ENCODE measurements around the gene SPAG9. TPM values are rescaled to one million over a fixed set of nuclear protein-coding genes. Genes with fewer than 3 reads are reported as not detected.

SPAG9 gene
- total RNA-seq, 1 donor from 2014 or later = 116 TPM

- no peak for ATAC-seq
Observed at GRCh38 chr17:51154176-51154575, 33.5 kb upstream of the SPAG9 start.

DNA sequence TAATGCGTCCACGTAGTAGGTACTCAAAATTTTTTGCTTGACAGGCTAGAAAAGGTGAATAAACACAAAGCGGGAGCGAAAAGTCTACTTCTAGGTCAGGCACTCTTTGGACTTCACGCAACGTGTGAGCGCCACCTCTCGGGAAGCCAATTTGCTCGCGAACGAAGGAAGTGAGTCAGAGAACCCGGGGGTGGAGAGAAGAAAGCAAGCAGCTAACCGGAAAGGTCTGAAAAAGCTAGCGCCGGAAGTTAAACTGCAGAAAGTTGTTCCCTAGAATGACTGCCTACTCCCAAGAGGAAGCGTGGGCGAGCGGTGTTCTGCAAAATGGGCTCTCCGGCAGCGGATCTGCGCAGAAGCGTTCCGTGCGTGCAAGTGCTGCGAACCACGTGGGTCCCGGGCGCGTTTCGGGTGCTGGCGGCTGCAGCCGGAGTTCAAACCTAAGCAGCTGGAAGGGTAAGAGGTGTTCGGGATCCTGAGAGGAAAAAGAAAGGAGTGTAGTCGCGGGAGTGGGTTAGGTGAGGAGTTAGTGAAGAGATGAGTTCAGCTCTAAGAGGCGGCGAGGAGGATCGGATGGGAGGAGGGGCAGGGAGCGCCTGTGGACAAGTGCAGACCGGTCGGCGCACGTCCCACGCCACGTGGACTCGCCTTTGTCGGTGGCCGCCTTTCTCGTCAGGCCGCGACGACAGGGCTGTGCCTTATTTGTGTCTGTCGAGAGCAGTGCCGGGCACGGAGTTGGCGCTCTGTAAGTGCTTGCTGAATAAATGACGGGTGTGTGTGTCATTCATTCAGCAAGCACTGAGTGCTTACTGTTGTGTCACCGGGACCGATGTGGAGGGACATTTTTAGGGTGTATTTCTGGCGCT, 32.8 kb upstream of the SPAG9 start, which contains the start of gene NME1:
TSS of gene NME1 (plus strand) at position 350 of the 863 bp plus-strand sequence. CDS start 2,096 bp downstream, outside the sequence.
- H3K36me3 ChIP-seq = peaks cover 7% of the 10 kb centered on the region
- H3K4me3 ChIP-seq = peak within 1 kb of the TSS; percentile 81
- H3K4me1 ChIP-seq = peaks cover 13% of the 10 kb centered on the region
- peak; percentile 99 for ATAC-seq
- intact Hi-C loops (cut with DNase I) = no loop called here
- H3K9me3 ChIP-seq = no peaks in the 10 kb centered on the region
- peak within 1 kb of the TSS; percentile 87 for H3K27ac ChIP-seq
- peak; percentile 97 for DNase-seq
- no peaks in the 10 kb centered on the region for H3K27me3 ChIP-seq
- TF ChIP-seq, protein P1, sequence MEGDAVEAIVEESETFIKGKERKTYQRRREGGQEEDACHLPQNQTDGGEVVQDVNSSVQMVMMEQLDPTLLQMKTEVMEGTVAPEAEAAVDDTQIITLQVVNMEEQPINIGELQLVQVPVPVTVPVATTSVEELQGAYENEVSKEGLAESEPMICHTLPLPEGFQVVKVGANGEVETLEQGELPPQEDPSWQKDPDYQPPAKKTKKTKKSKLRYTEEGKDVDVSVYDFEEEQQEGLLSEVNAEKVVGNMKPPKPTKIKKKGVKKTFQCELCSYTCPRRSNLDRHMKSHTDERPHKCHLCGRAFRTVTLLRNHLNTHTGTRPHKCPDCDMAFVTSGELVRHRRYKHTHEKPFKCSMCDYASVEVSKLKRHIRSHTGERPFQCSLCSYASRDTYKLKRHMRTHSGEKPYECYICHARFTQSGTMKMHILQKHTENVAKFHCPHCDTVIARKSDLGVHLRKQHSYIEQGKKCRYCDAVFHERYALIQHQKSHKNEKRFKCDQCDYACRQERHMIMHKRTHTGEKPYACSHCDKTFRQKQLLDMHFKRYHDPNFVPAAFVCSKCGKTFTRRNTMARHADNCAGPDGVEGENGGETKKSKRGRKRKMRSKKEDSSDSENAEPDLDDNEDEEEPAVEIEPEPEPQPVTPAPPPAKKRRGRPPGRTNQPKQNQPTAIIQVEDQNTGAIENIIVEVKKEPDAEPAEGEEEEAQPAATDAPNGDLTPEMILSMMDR (IDR thresholded peaks at IDR 0.05) = peak; percentile 83

More at GRCh38 chr17:51154176-51154575, 33.5 kb upstream of the SPAG9 start:
- H3K4me3 ChIP-seq = peak overlapping the region; percentile 81
- peaks cover 7% of the 10 kb centered on the region for H3K36me3 ChIP-seq
- H3K4me1 ChIP-seq = peaks cover 13% of the 10 kb centered on the region
- H3K27me3 ChIP-seq = no peaks in the 10 kb centered on the region
- H3K27ac ChIP-seq = peak overlapping the region; percentile 77
- DNase-seq = no peak
- TF ChIP-seq, protein P1 (IDR thresholded peaks at IDR 0.05) = no peak
- intact Hi-C loops (cut with DNase I) = no loop called here
- H3K9me3 ChIP-seq = no peaks in the 10 kb centered on the region

DNA sequence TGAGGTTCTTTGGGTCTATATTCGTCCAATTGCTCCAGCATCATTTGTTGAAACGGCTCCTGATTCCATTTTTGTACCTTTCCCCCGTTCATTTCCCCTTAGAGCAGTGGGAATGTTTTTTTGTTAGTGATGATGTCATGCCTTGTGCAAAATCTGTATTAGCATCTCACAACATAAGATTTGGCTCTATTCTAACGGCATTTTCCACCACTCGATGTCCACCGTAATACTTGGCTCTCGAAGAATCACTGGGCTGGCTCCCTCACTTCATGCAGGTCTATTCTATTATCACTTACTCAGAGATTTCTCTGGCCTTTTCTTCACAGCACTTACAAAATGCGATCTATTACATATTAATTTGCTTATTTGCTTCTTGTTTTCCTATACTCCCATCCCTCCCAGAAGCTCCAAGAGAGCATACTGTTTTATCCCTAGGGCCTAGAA, 32.1 kb upstream of the SPAG9 start:
- Histone ChIP-seq H3K27me3 (no peaks in the 10 kb centered on the region), H3K27ac (peak overlapping the region; percentile 87), H3K4me3 (peak overlapping the region; percentile 40), H3K36me3 (peaks cover 5% of the 10 kb centered on the region), H3K4me1 (peaks cover 13% of the 10 kb centered on the region), H3K9me3 (no peaks in the 10 kb centered on the region)
- intact Hi-C loops (cut with DNase I) = no loop called here
- no peak for DNase-seq
- TF ChIP-seq, protein P1 (IDR thresholded peaks at IDR 0.05) = no peak
- no peak for ATAC-seq

DNA sequence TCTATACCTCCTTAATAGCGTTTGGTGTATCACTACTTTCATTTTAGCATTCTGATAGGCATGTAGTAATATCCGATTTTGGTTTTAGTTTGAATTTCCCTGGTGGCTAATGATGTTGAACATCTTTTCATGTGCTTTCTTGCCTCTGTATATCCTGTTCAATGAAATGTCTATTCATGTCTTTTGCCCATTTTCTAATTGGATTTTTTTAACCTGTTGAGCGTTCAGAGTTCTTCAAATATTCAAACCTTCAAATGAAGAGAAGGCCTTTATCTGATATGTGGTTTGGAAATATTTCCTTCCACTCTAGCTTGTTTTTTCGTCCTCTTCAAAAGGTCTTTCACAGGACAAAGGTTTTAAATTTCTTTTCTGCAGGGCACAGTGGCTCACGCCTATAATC, 30.3 kb upstream of the SPAG9 start:
- DNase-seq (no peak), ATAC-seq (no peak)
- TF ChIP-seq, protein P1 (IDR thresholded peaks at IDR 0.05) = no peak
- H3K27me3 ChIP-seq = no peaks in the 10 kb centered on the region
- H3K27ac ChIP-seq = no peak overlapping the region
- intact Hi-C loops (cut with DNase I) = no loop called here
- peaks cover 13% of the 10 kb centered on the region for H3K4me1 ChIP-seq
- no peaks in the 10 kb centered on the region for H3K9me3 ChIP-seq
- no peaks in the 10 kb centered on the region for H3K36me3 ChIP-seq
- H3K4me3 ChIP-seq = no peak overlapping the region

GRCh38 chr17:51149163-51149562, 28.5 kb upstream of the SPAG9 start:
- H3K4me1 ChIP-seq = peaks cover 11% of the 10 kb centered on the region
- no peaks in the 10 kb centered on the region for H3K27me3 ChIP-seq
- H3K4me3 ChIP-seq = no peak overlapping the region
- no peak overlapping the region for H3K27ac ChIP-seq
- intact Hi-C loops (cut with DNase I) = loop anchor here (5.0 kb wide), 1 partner anchor 142 kb away; no protein-coding TSS in a partner anchor
- no peaks in the 10 kb centered on the region for H3K9me3 ChIP-seq
- no peak for DNase-seq
- TF ChIP-seq, protein P1 (IDR thresholded peaks at IDR 0.05) = no peak
- ATAC-seq = no peak
- H3K36me3 ChIP-seq = no peaks in the 10 kb centered on the region

Data from upper lobe of right lung (tissue), 1 donor.